Measurements from ENCODE around the gene GPRC5D.
A peak's percentile ranks its signal among the peaks of the same experiment; 100 is the strongest.

GPRC5D gene

DNA sequence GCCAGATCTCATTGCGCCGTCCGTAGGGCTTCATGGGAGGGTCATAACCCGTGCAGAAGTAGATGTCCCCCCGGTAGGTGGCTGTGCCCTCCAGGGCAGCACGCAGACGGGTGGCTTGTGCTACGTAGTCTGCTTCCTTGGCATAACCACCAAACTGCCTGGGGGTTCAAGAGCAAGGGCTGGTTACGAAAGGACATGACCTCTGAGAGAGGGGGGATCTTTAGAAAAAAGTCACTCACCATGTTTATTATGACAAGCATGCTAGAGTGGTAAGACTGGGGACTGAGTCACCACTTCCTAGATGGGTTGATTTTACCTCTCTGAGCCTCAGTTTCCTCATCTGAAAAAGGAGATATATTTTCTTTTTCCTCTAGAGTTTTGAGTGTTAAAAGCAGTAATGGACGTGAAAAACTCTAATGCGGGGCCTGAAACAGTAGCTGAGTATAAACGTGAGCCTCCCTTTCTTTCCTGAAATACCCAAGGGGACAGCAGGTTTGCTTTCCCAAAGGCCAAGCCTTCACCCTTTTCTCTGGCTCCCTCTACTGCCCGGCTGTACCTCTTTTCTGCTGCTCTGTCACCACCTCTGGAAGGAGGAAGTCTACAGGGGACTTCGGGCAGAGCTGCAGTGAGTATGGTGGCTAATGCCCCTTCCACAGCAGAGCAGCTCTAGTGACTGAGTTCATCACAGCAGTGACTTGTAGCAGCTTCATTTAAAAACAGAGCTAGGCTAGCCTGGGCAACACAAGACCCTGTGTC is 23.5 kb upstream of the GPRC5D start:
- Histone ChIP-seq H4K20me1 (ENCODE audit: insufficient read depth, low read length, poor library complexity, severe bottlenecking) (no peaks in the 10 kb centered on the region), H3K4me2 (ENCODE audit: low read depth, low read length, poor library complexity, severe bottlenecking) (no peak overlapping the region)

DNA sequence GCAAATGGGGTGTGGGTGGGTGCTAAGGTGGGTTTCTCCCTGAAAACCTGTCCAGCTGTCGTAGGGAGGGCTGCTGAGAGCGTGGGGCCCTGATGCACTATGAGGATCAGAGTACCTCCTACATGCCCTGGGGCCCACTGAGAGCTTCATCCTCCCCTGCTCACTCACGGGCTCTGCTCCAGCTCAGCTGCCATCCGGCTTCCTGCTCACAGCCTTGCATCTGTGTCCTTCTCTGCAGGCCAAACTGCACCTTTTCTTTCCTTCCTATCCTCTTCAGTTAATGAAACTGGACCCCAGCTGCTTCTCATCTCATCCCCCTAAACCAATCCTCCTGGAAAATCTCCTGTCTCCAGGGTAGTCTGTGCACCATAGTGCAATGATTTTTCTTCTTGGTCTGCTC is 22.2 kb upstream of the GPRC5D start:
- no peaks in the 10 kb centered on the region for H3K79me2 ChIP-seq (ENCODE audit: insufficient read depth, low read length)
- no peaks in the 10 kb centered on the region for H3F3A ChIP-seq (ENCODE audit: low read depth)
- no peaks in the 10 kb centered on the region for H3K36me3 ChIP-seq (ENCODE audit: insufficient read depth, low read length)
- H3K27me3 ChIP-seq (ENCODE audit: insufficient read depth, low read length, poor library complexity, severe bottlenecking) = no peaks in the 10 kb centered on the region
- no peak overlapping the region for H3K9ac ChIP-seq (ENCODE audit: low read depth, low read length, poor library complexity, severe bottlenecking)
- TF ChIP-seq, protein P1, sequence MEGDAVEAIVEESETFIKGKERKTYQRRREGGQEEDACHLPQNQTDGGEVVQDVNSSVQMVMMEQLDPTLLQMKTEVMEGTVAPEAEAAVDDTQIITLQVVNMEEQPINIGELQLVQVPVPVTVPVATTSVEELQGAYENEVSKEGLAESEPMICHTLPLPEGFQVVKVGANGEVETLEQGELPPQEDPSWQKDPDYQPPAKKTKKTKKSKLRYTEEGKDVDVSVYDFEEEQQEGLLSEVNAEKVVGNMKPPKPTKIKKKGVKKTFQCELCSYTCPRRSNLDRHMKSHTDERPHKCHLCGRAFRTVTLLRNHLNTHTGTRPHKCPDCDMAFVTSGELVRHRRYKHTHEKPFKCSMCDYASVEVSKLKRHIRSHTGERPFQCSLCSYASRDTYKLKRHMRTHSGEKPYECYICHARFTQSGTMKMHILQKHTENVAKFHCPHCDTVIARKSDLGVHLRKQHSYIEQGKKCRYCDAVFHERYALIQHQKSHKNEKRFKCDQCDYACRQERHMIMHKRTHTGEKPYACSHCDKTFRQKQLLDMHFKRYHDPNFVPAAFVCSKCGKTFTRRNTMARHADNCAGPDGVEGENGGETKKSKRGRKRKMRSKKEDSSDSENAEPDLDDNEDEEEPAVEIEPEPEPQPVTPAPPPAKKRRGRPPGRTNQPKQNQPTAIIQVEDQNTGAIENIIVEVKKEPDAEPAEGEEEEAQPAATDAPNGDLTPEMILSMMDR (conservative IDR thresholded peaks at IDR 0.05; ENCODE audit: low read length) = no peak
- TF ChIP-seq EZH2phosphoT487 (IDR thresholded peaks at IDR 0.05; ENCODE audit: borderline replicate concordance) = no peak
- H3K9me2 ChIP-seq (replicated peaks; ENCODE audit: low read depth, low read length) = no peaks in the 10 kb centered on the region
- H3K4me1 ChIP-seq (ENCODE audit: insufficient read depth, low read length, poor library complexity, severe bottlenecking) = no peaks in the 10 kb centered on the region
- H3K9me3 ChIP-seq (ENCODE audit: insufficient read depth, low read depth, low read length) = no peaks in the 10 kb centered on the region; the same call in 1 of the 2 replicates
- H3K4me2 ChIP-seq (ENCODE audit: low read depth, low read length, poor library complexity, severe bottlenecking) = no peak overlapping the region
- H3K4me3 ChIP-seq (ENCODE audit: low read length, poor library complexity, severe bottlenecking) = no peak overlapping the region
- no peak overlapping the region for H2AFZ ChIP-seq (ENCODE audit: low read length)
- H4K20me1 ChIP-seq (ENCODE audit: insufficient read depth, low read length, poor library complexity, severe bottlenecking) = no peaks in the 10 kb centered on the region

More for the DNA sequence above, 23.5 kb upstream of the GPRC5D start:
- no peaks in the 10 kb centered on the region; the same call in 1 of the 2 replicates for H3K9me3 ChIP-seq (ENCODE audit: insufficient read depth, low read depth, low read length)
- H3K4me1 ChIP-seq (ENCODE audit: insufficient read depth, low read length, poor library complexity, severe bottlenecking) = no peaks in the 10 kb centered on the region
- H3K27me3 ChIP-seq (ENCODE audit: insufficient read depth, low read length, poor library complexity, severe bottlenecking) = no peaks in the 10 kb centered on the region
- no peak for TF ChIP-seq EZH2phosphoT487 (IDR thresholded peaks at IDR 0.05; ENCODE audit: borderline replicate concordance)
- TF ChIP-seq, protein P1 (conservative IDR thresholded peaks at IDR 0.05; ENCODE audit: low read length) = peak; percentile 69
- H2AFZ ChIP-seq (ENCODE audit: low read length) = no peak overlapping the region
- no peaks in the 10 kb centered on the region for H3K79me2 ChIP-seq (ENCODE audit: insufficient read depth, low read length)
- H3K9me2 ChIP-seq (replicated peaks; ENCODE audit: low read depth, low read length) = no peaks in the 10 kb centered on the region
- no peak overlapping the region for H3K4me3 ChIP-seq (ENCODE audit: low read length, poor library complexity, severe bottlenecking)
- H3F3A ChIP-seq (ENCODE audit: low read depth) = no peaks in the 10 kb centered on the region
- no peak overlapping the region for H3K9ac ChIP-seq (ENCODE audit: low read depth, low read length, poor library complexity, severe bottlenecking)
- no peaks in the 10 kb centered on the region for H3K36me3 ChIP-seq (ENCODE audit: insufficient read depth, low read length)

- H3K9me2 ChIP-seq (replicated peaks; ENCODE audit: low read depth, low read length) = no peaks in the 10 kb centered on the region
- H3F3A ChIP-seq (ENCODE audit: low read depth) = no peaks in the 10 kb centered on the region
- H3K4me2 ChIP-seq (ENCODE audit: low read depth, low read length, poor library complexity, severe bottlenecking) = no peak overlapping the region
- H3K9me3 ChIP-seq (ENCODE audit: insufficient read depth, low read depth, low read length) = no peaks in the 10 kb centered on the region; the same call in 1 of the 2 replicates
- H3K9ac ChIP-seq (ENCODE audit: low read depth, low read length, poor library complexity, severe bottlenecking) = no peak overlapping the region
- no peaks in the 10 kb centered on the region for H3K27me3 ChIP-seq (ENCODE audit: insufficient read depth, low read length, poor library complexity, severe bottlenecking)
- H3K79me2 ChIP-seq (ENCODE audit: insufficient read depth, low read length) = no peaks in the 10 kb centered on the region
- H4K20me1 ChIP-seq (ENCODE audit: insufficient read depth, low read length, poor library complexity, severe bottlenecking) = no peaks in the 10 kb centered on the region
- no peak overlapping the region for H2AFZ ChIP-seq (ENCODE audit: low read length)
- no peaks in the 10 kb centered on the region for H3K4me1 ChIP-seq (ENCODE audit: insufficient read depth, low read length, poor library complexity, severe bottlenecking)
- TF ChIP-seq EZH2phosphoT487 (IDR thresholded peaks at IDR 0.05; ENCODE audit: borderline replicate concordance) = no peak
- TF ChIP-seq, protein P1 (conservative IDR thresholded peaks at IDR 0.05; ENCODE audit: low read length) = no peak
- no peak overlapping the region for H3K4me3 ChIP-seq (ENCODE audit: low read length, poor library complexity, severe bottlenecking)
- no peaks in the 10 kb centered on the region for H3K36me3 ChIP-seq (ENCODE audit: insufficient read depth, low read length)
Observed at GRCh38 chr12:12973019-12973418, 21.0 kb upstream of the GPRC5D start.

Measured in Loucy (cell line).